Skeletal muscle tissue (tissue), 4 donors: ENCODE data around the gene LKAAEAR1. TPM values are rescaled to one million over a fixed set of nuclear protein-coding genes. Genes with fewer than 3 reads are reported as not detected.

Experiments
- H3K27ac ChIP-seq: one replicate; pipeline ENCODE4 v1.7.0; 2013; ENCODE audit warnings: mild to moderate bottlenecking, low read depth, low read length, inconsistent platforms
- H3K27me3 ChIP-seq, 3 donors: one replicate each; pipeline ENCODE4 v1.7.0; 2013; ENCODE audit warnings: low read length in 3 of 3; ENCODE audit not compliant: control insufficient read depth in 3 of 3, insufficient read depth in 3 of 3
- H3K36me3 ChIP-seq, 3 donors: one replicate each; pipeline ENCODE4 v1.7.0; 2013; ENCODE audit warnings: low read length in 3 of 3; ENCODE audit not compliant: control insufficient read depth in 3 of 3, insufficient read depth in 3 of 3
- H3K4me1 ChIP-seq, 3 donors: one replicate each; pipeline ENCODE4 v1.7.0; 2013; ENCODE audit warnings: low read length in 3 of 3, mild to moderate bottlenecking in 3 of 3; ENCODE audit not compliant: control insufficient read depth in 3 of 3, insufficient read depth in 3 of 3
- H3K4me3 ChIP-seq, 3 donors: one replicate each; pipeline ENCODE4 v1.7.0; 2013; ENCODE audit warnings: low read length in 3 of 3
- H3K9ac ChIP-seq, 3 donors: one replicate each; pipeline ENCODE4 v1.7.0; 2013; ENCODE audit warnings: low read length in 3 of 3, mild to moderate bottlenecking in 3 of 3, moderate library complexity in 2 of 3, low read depth in 1 of 3
- H3K9me3 ChIP-seq, 3 donors: one replicate each; pipeline ENCODE4 v1.7.0; 2013; ENCODE audit warnings: low read length in 3 of 3; ENCODE audit not compliant: control insufficient read depth in 3 of 3
- total RNA-seq: library from RNA; depleted of rRNA; stranded (reverse); fragments of >200 nt; gene quantifications from one replicate; pipeline ENCODE4 v1.2.3, GENCODE V29; 2014
- donor health status: Osteomylitis.

Gene LKAAEAR1
- total RNA-seq, 1 donor from 2014 or later: 1.0 TPM

DNA sequence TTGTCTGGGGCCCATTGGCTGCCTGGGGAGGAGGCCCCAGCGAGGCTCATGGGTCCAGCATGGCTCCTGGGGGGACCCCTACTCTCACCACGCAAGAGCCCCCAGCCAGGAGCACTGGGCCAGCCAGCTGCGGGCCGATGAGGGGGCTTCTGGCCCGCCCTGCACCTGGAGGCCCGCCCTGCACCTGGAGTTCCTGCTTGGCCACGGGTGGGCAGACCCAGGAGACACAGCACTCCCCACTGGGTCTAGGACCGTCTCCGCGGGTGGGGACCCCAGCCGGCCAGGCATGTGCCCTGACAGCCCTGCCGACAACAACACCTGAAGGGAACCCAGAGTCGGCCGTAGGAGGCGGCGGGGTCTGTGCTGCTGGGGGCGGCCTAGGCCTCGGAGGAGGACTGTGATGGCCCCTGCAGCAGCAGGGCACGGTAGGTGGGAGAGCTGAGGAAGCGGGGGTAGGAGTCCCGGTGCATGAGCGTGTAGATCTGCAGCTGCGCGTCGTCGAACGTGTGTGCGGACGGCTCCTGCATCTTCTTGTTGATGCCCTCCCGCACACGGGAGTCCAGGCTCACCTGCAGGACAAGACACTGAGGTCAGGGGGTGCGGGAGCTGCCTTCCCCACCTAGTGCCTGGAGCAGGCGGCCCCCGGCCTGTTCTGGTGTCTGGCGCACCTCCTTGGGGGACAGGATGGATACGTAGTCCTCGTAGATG lies 10.6 kb downstream of the LKAAEAR1 start:
- Histone ChIP-seq H3K27me3 (peaks cover 0 to 7% (median 2%) of the 10 kb centered on the region in 3 donors), H3K9ac (no peak overlapping the region), H3K27ac (no peak overlapping the region), H3K9me3 (no peaks in the 10 kb centered on the region), H3K4me3 (no peak overlapping the region), H3K36me3 (peaks cover 3 to 5% (median 4%) of the 10 kb centered on the region in 3 donors), H3K4me1 (peaks cover 4 to 13% (median 11%) of the 10 kb centered on the region in 3 donors)

DNA sequence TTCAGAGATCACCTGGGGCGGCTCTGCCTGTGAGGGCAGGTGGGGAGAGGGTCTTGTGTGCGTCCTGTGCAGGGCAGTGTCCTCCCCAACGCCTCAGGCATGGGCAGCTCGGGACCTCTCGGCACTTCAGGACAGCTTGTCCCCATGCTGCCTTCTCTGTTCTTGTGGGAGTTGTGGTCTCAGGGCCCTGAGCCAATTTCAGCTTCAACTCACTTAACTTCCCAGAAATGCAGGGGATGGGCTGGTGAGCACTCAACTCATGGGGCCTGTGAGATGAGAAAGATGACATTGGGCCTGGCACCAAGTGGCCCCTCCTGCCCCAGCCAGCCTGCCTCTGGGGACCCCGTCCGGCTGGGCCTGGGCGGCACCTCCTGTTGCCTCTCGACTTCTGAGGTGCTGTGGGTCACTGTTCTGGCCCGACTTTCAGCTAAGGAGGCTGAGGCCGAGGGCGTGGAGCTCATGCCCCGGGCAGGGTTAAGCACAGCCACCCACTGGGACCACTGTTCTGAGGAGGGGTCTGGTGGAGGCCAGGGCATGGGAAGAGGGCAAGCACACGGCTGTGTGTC lies 11.6 kb downstream of the LKAAEAR1 start:
- peaks cover 3 to 5% (median 4%) of the 10 kb centered on the region in 3 donors for H3K36me3 ChIP-seq
- peaks cover 0 to 3% (median 0%) of the 10 kb centered on the region in 3 donors for H3K27me3 ChIP-seq
- H3K9ac ChIP-seq: no peak overlapping the region
- H3K9me3 ChIP-seq: no peaks in the 10 kb centered on the region
- H3K27ac ChIP-seq: no peak overlapping the region
- H3K4me3 ChIP-seq: no peak overlapping the region
- peaks cover 0 to 3% (median 2%) of the 10 kb centered on the region in 3 donors for H3K4me1 ChIP-seq

DNA sequence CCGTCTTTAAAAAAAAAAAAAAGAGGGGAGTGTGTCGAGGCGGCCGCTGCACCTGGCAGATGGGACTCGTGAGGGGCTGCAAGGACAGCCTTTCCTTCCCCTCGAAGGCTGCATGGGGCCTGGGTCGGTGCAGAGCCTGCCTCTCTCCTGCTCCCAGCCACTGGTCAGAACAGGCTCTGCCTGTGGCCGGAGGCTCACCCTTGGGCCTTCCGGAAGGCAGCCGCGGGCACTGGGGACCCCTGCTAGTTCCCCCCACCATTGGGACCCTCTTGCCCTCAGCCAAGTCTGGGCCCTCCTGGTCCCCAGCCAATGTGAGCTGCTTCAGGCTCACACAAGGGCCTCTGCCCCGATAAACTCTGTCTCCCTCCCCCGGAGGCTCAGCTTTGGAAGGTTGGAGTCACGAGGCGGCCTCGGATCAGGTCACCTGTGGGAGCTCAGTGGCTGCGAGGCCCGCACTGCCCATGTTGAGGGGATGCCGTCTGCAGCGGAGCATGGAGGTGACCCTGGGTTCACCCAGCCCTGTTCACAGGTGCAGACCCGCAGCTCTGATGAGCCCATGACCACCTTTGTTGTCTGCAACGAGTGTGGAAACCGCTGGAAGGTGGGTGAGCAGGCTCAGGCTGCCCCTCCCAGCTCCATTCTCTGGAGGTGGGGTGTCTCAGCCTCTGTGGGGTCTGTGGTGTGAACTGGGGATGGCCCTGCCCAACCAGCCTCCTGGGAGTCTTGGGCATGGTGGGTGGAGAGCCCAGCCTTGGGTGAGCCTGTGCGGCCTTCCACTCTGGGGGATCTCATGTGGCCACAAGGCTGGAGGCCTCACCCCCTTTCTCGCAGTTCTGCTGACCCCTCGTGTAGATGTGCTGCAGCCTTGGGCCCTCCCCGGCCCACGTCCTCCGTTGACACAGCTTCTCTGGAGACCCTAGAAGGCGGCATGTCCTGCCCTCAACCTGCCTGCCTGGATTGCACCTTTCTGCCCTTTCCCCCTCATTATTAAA lies 12.6 kb downstream of the LKAAEAR1 start:
- no peak overlapping the region for H3K9ac ChIP-seq
- H3K4me3 ChIP-seq: no peak overlapping the region
- no peaks in the 10 kb centered on the region for H3K9me3 ChIP-seq
- H3K36me3 ChIP-seq: peaks cover 3 to 5% (median 4%) of the 10 kb centered on the region in 3 donors
- H3K27me3 ChIP-seq: peaks cover 0 to 3% (median 0%) of the 10 kb centered on the region in 3 donors
- H3K4me1 ChIP-seq: peaks cover 0 to 2% (median 0%) of the 10 kb centered on the region in 3 donors
- no peak overlapping the region for H3K27ac ChIP-seq

DNA sequence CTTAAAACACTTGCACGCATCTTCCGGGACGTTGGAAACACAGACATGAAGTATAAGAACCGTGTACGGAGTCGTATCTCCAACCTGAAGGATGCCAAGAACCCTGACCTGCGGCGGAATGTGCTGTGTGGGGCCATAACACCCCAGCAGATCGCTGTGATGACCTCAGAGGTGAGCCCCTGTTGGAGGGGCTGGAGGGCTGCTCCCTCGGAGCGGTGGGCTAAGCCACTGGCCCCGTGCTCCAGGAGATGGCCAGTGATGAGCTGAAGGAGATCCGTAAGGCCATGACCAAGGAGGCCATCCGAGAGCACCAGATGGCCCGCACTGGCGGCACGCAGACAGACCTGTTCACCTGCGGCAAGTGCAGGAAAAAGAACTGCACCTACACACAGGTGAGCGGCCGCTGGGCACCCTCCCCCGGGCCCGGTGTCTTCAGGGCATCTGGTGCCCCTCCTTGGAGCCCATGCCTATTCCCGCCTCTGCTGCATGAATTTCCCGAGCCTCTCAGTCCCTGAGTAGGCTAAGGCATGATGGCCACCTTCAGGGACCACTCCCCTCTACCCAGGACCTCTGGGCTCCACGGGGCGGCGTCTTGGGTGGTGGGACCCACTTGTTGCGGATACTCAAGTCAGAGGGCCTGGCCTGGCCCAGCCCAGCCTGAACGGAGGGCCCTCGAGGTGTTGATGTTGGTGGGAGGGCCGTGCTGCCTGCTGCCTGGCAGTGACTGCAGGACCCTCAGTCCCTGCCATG lies 13.8 kb downstream of the LKAAEAR1 start:
- Histone ChIP-seq H3K9ac (no peak overlapping the region), H3K36me3 (peaks cover 3 to 5% (median 4%) of the 10 kb centered on the region in 3 donors), H3K27ac (no peak overlapping the region), H3K27me3 (no peaks in the 10 kb centered on the region), H3K4me1 (peaks cover 0 to 4% (median 0%) of the 10 kb centered on the region in 3 donors), H3K9me3 (no peaks in the 10 kb centered on the region), H3K4me3 (no peak overlapping the region)

DNA sequence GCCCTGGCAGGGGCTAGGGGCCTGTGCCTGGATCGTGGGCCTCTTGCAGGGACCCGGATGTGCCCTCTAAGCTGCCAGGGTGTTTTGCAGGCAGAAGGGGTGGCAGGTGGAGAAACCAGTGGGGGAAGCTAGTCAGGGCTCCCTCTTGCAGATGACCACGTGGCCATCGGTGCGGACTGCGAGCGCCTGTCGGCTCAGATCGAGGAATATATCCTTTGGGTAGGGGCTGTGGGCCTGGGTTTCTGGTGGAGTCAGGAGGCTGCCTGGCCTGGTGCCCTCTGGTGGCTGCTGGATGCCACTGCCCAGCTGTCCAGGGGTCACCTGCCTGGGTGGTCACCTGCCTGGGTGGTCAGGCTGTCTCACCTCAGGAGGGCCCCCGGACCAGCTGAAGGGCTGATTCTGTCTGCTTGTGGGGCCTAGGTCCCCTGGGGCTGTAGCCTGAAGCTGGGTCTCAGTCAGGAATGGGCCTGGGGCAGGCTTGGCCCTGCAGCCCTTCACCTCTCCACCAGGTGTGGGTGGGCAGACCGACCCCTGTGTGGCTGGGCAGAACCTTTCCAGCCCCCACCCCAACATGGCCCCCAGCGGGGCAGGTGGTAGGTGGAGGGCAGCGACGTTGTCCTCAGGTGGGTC lies 14.5 kb downstream of the LKAAEAR1 start:
- no peaks in the 10 kb centered on the region for H3K27me3 ChIP-seq
- H3K36me3 ChIP-seq: peaks cover 3 to 5% (median 4%) of the 10 kb centered on the region in 3 donors
- no peak overlapping the region for H3K9ac ChIP-seq

DNA sequence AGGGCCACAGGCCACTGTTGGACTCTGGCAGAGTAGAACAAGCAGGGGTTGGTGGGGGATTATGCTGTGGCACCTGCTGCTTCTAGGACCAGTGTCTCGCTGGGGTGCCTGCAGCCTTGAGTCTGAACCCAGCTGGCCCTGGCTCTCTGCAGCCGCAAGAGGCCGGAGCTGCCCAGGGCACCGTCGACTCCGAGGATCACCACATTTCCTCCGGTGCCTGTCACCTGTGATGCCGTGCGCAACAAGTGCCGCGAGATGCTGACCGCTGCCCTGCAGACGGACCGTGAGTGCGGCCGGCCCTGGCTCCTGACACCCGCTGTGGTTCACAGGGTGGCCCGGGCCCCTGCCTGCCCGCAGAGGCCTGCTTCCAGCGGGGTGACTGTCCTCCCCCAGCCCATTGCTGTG lies 15.0 kb downstream of the LKAAEAR1 start:
- Histone ChIP-seq H3K27me3 (no peaks in the 10 kb centered on the region), H3K9me3 (no peaks in the 10 kb centered on the region), H3K9ac (no peak overlapping the region), H3K4me3 (no peak overlapping the region), H3K27ac (no peak overlapping the region), H3K36me3 (peaks cover 3 to 5% (median 4%) of the 10 kb centered on the region in 3 donors), H3K4me1 (peaks cover 5 to 14% (median 8%) of the 10 kb centered on the region in 3 donors)

More for the DNA sequence above, 14.5 kb downstream of the LKAAEAR1 start:
- Histone ChIP-seq H3K27ac (no peak overlapping the region), H3K9me3 (no peaks in the 10 kb centered on the region), H3K4me1 (peaks cover 0 to 9% (median 4%) of the 10 kb centered on the region in 3 donors), H3K4me3 (no peak overlapping the region)

DNA sequence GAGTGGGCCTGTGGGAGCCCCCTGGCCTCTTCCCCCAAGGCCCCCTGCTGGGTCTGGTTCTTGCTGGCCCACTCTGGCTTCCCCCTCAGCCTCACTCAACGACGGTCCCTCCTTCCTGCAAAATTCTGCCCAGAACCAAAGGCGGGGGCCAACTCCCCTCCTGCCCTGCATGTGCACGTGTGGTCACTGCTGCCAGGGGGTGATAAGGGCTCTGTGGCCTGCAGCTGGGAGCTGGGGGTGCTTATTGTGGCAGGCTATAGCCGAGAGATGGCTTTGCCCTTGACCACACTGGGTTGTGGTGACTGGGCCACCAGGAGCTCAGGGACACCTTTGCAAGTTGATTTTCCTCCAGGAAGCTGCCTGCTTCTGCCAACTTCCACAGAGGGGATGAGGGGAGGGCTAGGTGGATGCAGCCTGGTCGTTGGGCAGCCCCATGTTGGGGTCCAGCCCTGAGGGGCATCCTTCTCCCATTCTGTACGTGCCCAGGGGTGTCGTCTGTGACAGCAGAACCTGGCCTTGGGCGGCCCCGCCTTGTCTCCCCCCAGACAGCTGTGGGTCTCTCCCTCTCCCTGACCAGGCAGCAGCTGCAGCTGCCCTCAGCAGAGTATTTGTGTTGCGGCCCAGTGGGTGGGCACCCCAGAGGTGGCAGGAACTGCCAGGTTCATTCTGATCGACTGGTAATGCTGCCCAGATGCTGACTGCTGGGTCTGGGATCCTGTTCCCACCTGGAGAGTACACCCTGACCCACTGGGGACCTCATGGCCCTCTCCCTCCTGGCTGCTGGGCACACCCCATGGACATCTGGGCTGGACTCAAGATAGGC lies 15.6 kb downstream of the LKAAEAR1 start:
- Histone ChIP-seq H3K4me1 (peaks cover 11 to 21% (median 14%) of the 10 kb centered on the region in 3 donors), H3K27me3 (no peaks in the 10 kb centered on the region), H3K9me3 (no peaks in the 10 kb centered on the region), H3K4me3 (no peak overlapping the region), H3K36me3 (peaks cover 1 to 4% (median 3%) of the 10 kb centered on the region in 3 donors), H3K9ac (no peak overlapping the region), H3K27ac (no peak overlapping the region)

DNA sequence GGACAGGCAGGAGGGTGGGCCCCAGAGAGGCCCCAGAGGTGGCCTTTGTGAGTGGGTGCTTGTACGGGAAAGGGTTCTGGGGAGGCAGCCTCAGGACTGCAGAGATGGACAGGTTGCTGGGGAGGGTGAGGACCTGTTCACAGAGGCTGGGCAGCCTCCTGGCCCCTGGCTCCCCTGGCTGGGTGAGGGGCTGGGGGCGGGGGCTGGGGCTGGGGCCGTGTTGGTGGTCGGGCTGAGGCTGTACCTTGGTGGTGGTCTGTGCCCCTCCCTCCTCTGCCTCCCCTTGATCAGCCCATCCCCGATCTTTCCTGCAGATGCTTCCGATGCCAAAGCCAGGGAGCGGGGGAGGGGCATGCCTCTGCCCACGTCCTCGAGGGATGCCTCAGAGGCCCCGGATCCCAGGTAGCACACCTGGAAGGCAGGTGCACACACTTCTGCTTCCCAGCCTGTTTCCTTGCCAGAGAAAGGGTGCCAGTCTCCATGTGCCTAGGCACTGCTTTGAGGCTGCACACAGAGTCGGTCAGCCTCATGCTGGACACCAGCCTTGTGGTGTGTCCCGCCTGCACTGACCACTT lies 16.4 kb downstream of the LKAAEAR1 start:
- H3K4me3 ChIP-seq: no peak overlapping the region
- no peaks in the 10 kb centered on the region for H3K9me3 ChIP-seq
- H3K9ac ChIP-seq: no peak overlapping the region
- peaks cover 1 to 3% (median 2%) of the 10 kb centered on the region in 3 donors for H3K36me3 ChIP-seq
- H3K27ac ChIP-seq: no peak overlapping the region
- no peaks in the 10 kb centered on the region for H3K27me3 ChIP-seq
- peaks cover 11 to 22% (median 18%) of the 10 kb centered on the region in 3 donors for H3K4me1 ChIP-seq
